HepG2 (cell line): Measurements from ENCODE around the gene NOB1. TPM values are rescaled to one million over a fixed set of nuclear protein-coding genes. Genes with fewer than 3 reads are reported as not detected.

Experiments
- ADNP ChIP-seq: sonication (generic); formaldehyde crosslinking; IDR thresholded peaks from 2 replicates; pipeline ENCODE4 v1.4.0; 2020; ENCODE audit warnings: missing genetic modification reagents
- ARID4A ChIP-seq: sonication (generic); formaldehyde crosslinking; IDR thresholded peaks from 2 replicates; pipeline ENCODE4 v1.5.0; 2020; ENCODE audit warnings: mild to moderate bottlenecking, missing genetic modification reagents, borderline replicate concordance
- BRD4 ChIP-seq: sonication (generic); formaldehyde crosslinking; IDR thresholded peaks from 2 replicates; pipeline ENCODE4 v1.4.0; 2020; ENCODE audit warnings: missing genetic modification reagents
- BRF2 ChIP-seq: sonication (generic); formaldehyde crosslinking; IDR thresholded peaks from 2 replicates; pipeline ENCODE4 v1.8.1; 2022; ENCODE audit warnings: mild to moderate bottlenecking, missing genetic modification reagents
- DDIT3 ChIP-seq: sonication (generic); formaldehyde crosslinking; IDR thresholded peaks from 2 replicates; pipeline ENCODE4 v1.4.0; 2020; ENCODE audit warnings: mild to moderate bottlenecking, missing genetic modification reagents
- HDAC6 ChIP-seq: fragments of 200-600 bp; sonication (generic); IDR thresholded peaks from 2 replicates; pipeline ENCODE4 v1.7.0; 2017; ENCODE audit warnings: mild to moderate bottlenecking, antibody characterized with exemption, low read length, low read depth
- KDM2A ChIP-seq: sonication (generic); formaldehyde crosslinking; IDR thresholded peaks from 2 replicates; pipeline ENCODE4 v1.4.0; 2020; ENCODE audit warnings: low read depth, missing genetic modification reagents, borderline replicate concordance
- MTA1 ChIP-seq: sonication (generic); formaldehyde crosslinking; IDR thresholded peaks from 2 replicates; pipeline ENCODE4 v1.4.0; 2020; ENCODE audit warnings: missing genetic modification reagents, mild to moderate bottlenecking, borderline replicate concordance
- MZF1 ChIP-seq: sonication (generic); formaldehyde crosslinking; IDR thresholded peaks from 2 replicates; pipeline ENCODE4 v1.8.1; 2023; ENCODE audit warnings: mild to moderate bottlenecking, missing genetic modification reagents, borderline replicate concordance
- NCOA2 ChIP-seq: sonication (generic); formaldehyde crosslinking; IDR thresholded peaks from 2 replicates; pipeline ENCODE4 v1.8.0; 2022; ENCODE audit warnings: inconsistent platforms
- NR1H2 ChIP-seq: sonication (generic); formaldehyde crosslinking; IDR thresholded peaks from 2 replicates; pipeline ENCODE4 v1.8.1; 2022; ENCODE audit warnings: low read depth, missing genetic modification reagents, borderline replicate concordance
- NR2C2 ChIP-seq: sonication (generic); formaldehyde crosslinking; IDR thresholded peaks from 2 replicates; pipeline ENCODE4 v1.4.0; 2020; ENCODE audit warnings: missing genetic modification reagents, mild to moderate bottlenecking, moderate library complexity, borderline replicate concordance
- POLR2G ChIP-seq: fragments of 200-400 bp; formaldehyde crosslinking; IDR thresholded peaks from 2 replicates; pipeline ENCODE4 v1.6.1; 2018; ENCODE audit warnings: mild to moderate bottlenecking, low read depth, low read length, moderate library complexity
- ZBTB39 ChIP-seq: sonication (generic); formaldehyde crosslinking; IDR thresholded peaks from 2 replicates; pipeline ENCODE4 v1.5.0; 2020; ENCODE audit warnings: missing genetic modification reagents
- ZC3H13 ChIP-seq: sonication (generic); formaldehyde crosslinking; IDR thresholded peaks from 2 replicates; pipeline ENCODE4 v1.8.1; 2023; ENCODE audit warnings: mild to moderate bottlenecking, missing genetic modification reagents, moderate library complexity
- ZNF253 ChIP-seq: sonication (generic); formaldehyde crosslinking; IDR thresholded peaks from 2 replicates; pipeline ENCODE4 v1.8.0; 2022; ENCODE audit warnings: mild to moderate bottlenecking, missing genetic modification reagents, borderline replicate concordance
- ZNF33B ChIP-seq: sonication (generic); formaldehyde crosslinking; IDR thresholded peaks from 2 replicates; pipeline ENCODE4 v1.5.1; 2020; ENCODE audit warnings: mild to moderate bottlenecking, missing genetic modification reagents
- ZNF441 ChIP-seq: sonication (generic); formaldehyde crosslinking; IDR thresholded peaks from 2 replicates; pipeline ENCODE4 v1.7.0; 2021; ENCODE audit warnings: missing genetic modification reagents, borderline replicate concordance
- ZNF572 ChIP-seq: sonication (generic); formaldehyde crosslinking; IDR thresholded peaks from 2 replicates; pipeline ENCODE4 v1.5.1; 2020; ENCODE audit warnings: mild to moderate bottlenecking, missing genetic modification reagents
- ZNF619 ChIP-seq: sonication (generic); formaldehyde crosslinking; IDR thresholded peaks from 2 replicates; pipeline ENCODE4 v1.4.0; 2020; ENCODE audit warnings: mild to moderate bottlenecking, missing genetic modification reagents
- polyA plus RNA-seq, 8 experiments: library from polyadenylated mRNA; depleted of rRNA in 3 of 8; stranded (reverse) in 7 of 8; unstranded in 1 of 8; fragments of >200 nt; fragmentation: Illumina TruSeq in 4 of 8; extraction: Trizol in 4 of 8; gene quantifications; 2 replicates each; pipeline versions ENCODE4 v1.2.1 to v1.2.3, GENCODE V29; 2011 to 2016; ENCODE audit warnings: low read depth in 4 of 8, missing spikeins in 1 of 8, mixed read lengths in 1 of 8; ENCODE audit not compliant: insufficient read depth in 1 of 8
- total RNA-seq, 5 experiments: library from RNA; depleted of rRNA; stranded (reverse); fragments of >200 nt; fragmentation: Illumina TruSeq; extraction: Trizol; gene quantifications; 2 replicates each; pipeline ENCODE4 v1.2.3, GENCODE V29; 2016; ENCODE audit warnings: low read depth in 1 of 5

NOB1 gene
- total and polyA plus RNA-seq, 2 of the 13 experiments (the other 11 are each of a cell fraction or from before 2014, with no cell fraction given) = 47.1 to 162 TPM

GRCh38 chr16:69725480-69726312, 29.0 kb downstream of the NOB1 start (continued):
- TF ChIP-seq ARID4A (CRISPR knock-in tag) (0 out of 2 replicates have a peak, but pooled peaks have one; percentile 13), ZNF33B (CRISPR knock-in tag) (no peak), MTA1 (CRISPR knock-in tag) (peak; percentile 33; the same call in 1 of the 2 replicates), ADNP (CRISPR knock-in tag) (0 out of 2 replicates have a peak, but pooled peaks have one; percentile 35), POLR2G (peak; percentile 46; the same call in 1 of the 2 replicates), BRF2 (CRISPR knock-in tag) (0 out of 2 replicates have a peak, but pooled peaks have one; percentile 27), BRD4 (0 out of 2 replicates have a peak, but pooled peaks have one; percentile 27), HDAC6 (0 out of 2 replicates have a peak, but pooled peaks have one; percentile 30), MZF1 (CRISPR knock-in tag) (no peak), ZNF253 (CRISPR knock-in tag) (0 out of 2 replicates have a peak, but pooled peaks have one; percentile 59), KDM2A (CRISPR knock-in tag) (peak; percentile 1; the same call in 1 of the 2 replicates), NR1H2 (CRISPR knock-in tag) (0 out of 2 replicates have a peak, but pooled peaks have one; percentile 67), ZC3H13 (0 out of 2 replicates have a peak, but pooled peaks have one; percentile 35), NR2C2 (CRISPR knock-in tag) (peak; percentile 46; the same call in 1 of the 2 replicates), NCOA2 (CRISPR knock-in tag) (no peak), ZBTB39 (CRISPR knock-in tag) (0 out of 2 replicates have a peak, but pooled peaks have one; percentile 12), ZNF619 (0 out of 2 replicates have a peak, but pooled peaks have one; percentile 24), ZNF441 (CRISPR knock-in tag) (peak; percentile 99), DDIT3 (CRISPR knock-in tag) (no peak), ZNF572 (CRISPR knock-in tag) (0 out of 2 replicates have a peak, but pooled peaks have one; percentile 53)
